Measurements from ENCODE around the gene C13orf46. TPM values are rescaled to one million over a fixed set of nuclear protein-coding genes. Genes with fewer than 3 reads are reported as not detected.
"Not testable (repeated sequence)": the region's sequence is repeated elsewhere in the genome, so short reads cannot be mapped to it uniquely, and the experiment has no call there.

Gene C13orf46
- under 0.01 TPM in 2 replicates for total RNA-seq

DNA sequence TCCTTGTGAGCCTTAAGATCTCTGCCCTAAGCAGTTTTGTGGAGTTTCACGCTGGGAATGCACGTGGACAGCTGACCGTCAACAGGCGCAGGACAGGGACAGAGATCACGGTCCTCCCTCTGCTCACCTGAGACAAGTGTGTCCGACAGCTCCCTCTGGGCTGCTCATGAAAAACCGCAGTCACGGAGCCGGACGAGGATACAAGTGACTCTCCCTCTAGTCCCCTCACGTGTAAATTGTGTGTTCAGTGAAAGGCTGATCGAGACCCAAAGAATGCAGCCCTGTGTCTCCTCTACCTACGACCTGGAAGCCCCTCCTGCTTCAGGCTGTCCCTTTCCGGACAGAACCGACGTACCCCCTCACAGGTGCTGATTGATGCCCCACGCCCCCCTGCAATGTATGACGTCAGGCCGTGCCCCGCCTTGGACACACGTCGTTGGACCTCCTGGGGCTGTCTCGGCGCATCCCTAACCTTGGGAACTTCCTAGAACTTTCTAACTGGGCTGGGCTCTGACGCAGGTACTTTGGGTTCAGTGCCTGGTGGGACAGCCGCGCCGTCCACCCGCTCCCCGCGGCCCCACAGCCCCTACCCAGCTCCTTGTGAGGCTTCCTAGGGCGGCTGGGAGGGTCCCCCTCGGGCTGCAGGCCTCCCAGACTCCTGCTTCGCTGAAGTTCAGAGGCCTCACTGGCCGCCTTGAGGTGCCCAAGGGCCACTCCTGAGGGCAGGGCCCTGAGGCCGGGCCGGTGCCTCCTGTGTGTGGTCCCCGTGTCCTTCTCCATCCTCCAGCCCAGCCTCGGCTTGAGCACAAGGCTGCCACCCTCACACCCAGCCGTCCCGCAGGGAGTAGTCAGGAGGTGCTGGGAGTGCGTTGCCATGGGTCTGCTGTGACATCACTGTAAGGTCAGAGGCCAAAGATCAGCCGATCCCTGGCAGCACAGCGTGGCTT lies at the start of gene C13orf46:
Gene C13orf46 (minus strand): TSS at position 859 of the 947 bp plus-strand sequence. CDS start 79 bp downstream, at position 780.
- DNase-seq (ENCODE audit: low read depth), result no peak
- TF ChIP-seq, protein P1, sequence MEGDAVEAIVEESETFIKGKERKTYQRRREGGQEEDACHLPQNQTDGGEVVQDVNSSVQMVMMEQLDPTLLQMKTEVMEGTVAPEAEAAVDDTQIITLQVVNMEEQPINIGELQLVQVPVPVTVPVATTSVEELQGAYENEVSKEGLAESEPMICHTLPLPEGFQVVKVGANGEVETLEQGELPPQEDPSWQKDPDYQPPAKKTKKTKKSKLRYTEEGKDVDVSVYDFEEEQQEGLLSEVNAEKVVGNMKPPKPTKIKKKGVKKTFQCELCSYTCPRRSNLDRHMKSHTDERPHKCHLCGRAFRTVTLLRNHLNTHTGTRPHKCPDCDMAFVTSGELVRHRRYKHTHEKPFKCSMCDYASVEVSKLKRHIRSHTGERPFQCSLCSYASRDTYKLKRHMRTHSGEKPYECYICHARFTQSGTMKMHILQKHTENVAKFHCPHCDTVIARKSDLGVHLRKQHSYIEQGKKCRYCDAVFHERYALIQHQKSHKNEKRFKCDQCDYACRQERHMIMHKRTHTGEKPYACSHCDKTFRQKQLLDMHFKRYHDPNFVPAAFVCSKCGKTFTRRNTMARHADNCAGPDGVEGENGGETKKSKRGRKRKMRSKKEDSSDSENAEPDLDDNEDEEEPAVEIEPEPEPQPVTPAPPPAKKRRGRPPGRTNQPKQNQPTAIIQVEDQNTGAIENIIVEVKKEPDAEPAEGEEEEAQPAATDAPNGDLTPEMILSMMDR (IDR thresholded peaks at IDR 0.05; ENCODE audit: insufficient read depth, low read depth, low read length), result no peak

DNA sequence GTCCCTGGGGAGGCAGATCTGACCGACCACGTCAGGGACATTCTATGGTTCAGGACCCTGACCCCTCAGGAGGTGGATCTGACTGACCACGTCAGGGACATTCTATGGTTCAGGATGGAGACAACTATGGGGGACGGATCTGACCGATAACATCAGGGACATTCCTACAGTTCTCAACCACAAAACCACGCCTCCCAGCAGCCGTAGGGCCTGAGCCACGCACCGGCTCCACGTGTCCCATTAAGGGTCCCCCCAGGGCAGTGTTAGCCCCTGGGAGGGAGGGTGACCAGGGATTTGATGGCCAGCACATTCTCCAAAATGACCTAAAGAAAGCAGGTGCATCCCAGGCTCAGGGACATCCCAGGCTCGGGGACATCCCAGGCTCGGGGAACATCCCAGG lies 49.0 kb upstream of the C13orf46 start:
- TF ChIP-seq, protein P1 (IDR thresholded peaks at IDR 0.05; ENCODE audit: insufficient read depth, low read depth, low read length), result no peak
- no peak overlapping the region for H3K4me3 ChIP-seq (ENCODE audit: low read depth, low read length)
- no peak for DNase-seq (ENCODE audit: low read depth)

More for the DNA sequence above, at the start of gene C13orf46:
- H3K4me3 ChIP-seq (ENCODE audit: low read depth, low read length), result no peak within 1 kb of the TSS

DNA sequence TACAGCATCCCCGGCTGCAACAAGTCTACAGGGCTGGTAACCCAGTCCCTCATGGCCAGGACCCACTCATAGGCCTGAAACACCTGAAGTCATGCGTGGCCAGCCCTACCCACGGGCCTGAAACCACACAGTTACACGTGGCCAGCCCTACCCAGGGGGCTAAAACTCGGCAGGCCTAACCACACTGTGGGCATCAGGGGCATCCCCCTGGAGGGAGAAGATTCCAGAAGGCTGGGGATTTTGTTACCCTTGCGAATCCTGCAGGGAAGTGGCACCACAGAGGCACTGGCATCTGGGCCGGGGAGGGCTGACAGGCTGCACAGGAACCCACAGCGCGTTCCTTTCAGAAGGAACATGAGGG lies 48.4 kb upstream of the C13orf46 start:
- H3K4me3 ChIP-seq (ENCODE audit: low read depth, low read length), result no peak overlapping the region
- no peak for DNase-seq (ENCODE audit: low read depth)
- TF ChIP-seq, protein P1 (IDR thresholded peaks at IDR 0.05; ENCODE audit: insufficient read depth, low read depth, low read length), result no peak

DNA sequence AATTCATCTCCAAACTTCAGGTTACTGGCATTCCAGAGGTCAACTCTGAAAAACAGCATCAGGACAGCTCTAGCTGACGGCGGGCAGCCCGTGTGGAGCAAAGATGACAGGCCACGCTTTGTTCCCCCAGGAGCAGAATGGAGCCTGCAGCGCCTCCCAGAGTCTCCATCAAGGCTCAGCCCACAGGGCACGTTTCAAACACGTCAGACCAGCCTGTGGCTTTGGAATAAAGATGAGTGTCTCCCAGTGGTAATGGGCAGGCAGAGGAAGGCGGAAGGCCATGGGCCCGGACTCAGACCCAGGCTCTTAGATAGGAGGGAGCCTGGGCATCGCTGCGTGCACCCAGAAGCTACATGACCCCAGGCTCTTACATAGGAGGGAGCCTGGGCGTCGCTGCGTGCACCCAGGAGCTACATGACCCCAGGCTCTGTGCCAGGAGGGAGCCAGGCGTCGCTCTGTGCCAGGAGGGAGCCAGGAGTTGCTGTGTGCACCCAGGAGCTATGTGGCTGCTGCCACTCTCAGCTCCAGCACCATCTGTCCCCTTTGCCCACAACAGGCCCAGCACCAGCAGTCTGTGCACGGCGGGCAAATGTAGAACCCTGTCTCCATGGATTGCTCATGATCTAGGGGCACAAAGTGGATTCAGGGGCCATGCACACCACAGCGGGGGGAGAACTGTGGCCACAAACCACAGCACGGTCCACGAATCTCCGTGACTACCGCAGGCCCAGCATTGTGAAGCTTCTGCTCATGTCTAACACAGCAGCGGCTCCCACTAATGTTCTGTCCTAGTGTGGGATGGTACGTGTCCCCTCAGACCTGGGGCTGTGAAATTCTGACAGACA lies 47.8 kb upstream of the C13orf46 start:
- no peak overlapping the region for H3K4me3 ChIP-seq (ENCODE audit: low read depth, low read length)
- TF ChIP-seq, protein P1 (IDR thresholded peaks at IDR 0.05; ENCODE audit: insufficient read depth, low read depth, low read length), result no peak
- no peak for DNase-seq (ENCODE audit: low read depth)

DNA sequence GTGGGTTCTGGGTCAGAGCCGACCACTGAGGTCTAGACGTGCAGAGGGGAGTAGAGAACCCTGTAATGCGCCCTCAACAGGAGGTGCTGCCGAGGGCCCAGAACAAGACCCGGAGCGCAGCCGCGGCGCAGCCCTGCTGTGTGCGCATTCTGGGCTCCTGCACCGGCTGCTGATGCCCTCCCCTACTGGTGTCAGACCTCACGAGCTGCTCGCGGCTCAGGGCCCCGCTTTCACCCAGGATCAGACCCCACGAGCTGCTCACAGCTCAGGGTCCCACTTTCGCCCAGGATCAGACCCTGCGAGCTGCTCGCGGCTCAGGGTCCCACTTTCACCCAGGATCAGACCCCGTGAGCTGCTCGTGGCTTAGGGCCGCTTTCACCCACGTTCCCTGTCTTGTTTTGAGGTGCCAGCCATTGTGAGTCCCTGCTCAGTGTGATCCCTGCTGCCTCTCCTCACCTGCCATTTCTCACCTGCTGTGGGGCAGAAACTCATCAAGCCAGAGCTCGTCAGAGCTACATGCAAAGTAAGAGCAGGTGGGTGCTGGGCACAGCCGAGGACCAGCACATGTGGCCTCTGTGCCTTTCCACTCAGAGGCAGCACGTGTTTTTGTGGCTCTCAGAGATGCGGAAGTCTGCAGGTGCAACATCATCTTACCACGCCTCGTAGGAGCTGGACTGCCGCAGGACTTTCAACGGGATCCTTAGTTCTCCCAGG lies 47.0 kb upstream of the C13orf46 start:
- TF ChIP-seq, protein P1 (IDR thresholded peaks at IDR 0.05; ENCODE audit: insufficient read depth, low read depth, low read length), result no peak
- no peak for DNase-seq (ENCODE audit: low read depth)
- H3K4me3 ChIP-seq (ENCODE audit: low read depth, low read length), result no peak overlapping the region

DNA sequence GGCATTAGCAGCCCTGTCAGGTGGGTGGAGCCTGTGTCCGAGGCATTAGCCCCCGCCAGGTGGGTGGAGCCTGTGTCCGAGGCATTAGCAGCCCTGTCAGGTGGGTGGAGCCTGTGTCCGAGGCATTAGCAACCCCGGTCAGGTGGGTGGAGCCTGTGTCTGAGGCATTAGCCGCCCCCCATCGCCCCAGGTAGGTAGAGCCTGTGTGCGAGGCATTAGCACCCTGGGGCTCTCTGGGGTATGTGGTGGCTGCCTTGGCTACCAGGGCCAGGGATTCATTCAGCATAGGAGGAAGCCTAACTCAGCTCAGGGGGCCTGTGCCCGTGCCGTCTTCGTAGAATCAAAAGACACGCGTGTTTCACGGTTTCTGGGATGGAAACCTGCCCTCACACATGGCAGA lies 46.3 kb upstream of the C13orf46 start:
- DNase-seq (ENCODE audit: low read depth); H3K4me3 ChIP-seq (ENCODE audit: low read depth, low read length): not testable (repeated sequence)
